ENCODE measurements around the gene GSKIP.

GSKIP gene

GRCh38 chr14:96418075-96418474 lies 54.7 kb downstream of the GSKIP start:
- no peak for DNase-seq (ENCODE audit: low spot score)

- no peak for DNase-seq (ENCODE audit: low spot score)
These were observed 57.9 kb downstream of the GSKIP start for GRCh38 chr14:96421236-96421635.

GRCh38 chr14:96422992-96423391 lies 59.7 kb downstream of the GSKIP start:
- no peak for DNase-seq (ENCODE audit: low spot score)

- no peak for DNase-seq (ENCODE audit: low spot score)
These were observed 60.3 kb downstream of the GSKIP start for GRCh38 chr14:96423446-96424108.

GRCh38 chr14:96424109-96424989 lies 61.0 kb downstream of the GSKIP start:
- DNase-seq (ENCODE audit: low spot score), result no peak

DNA sequence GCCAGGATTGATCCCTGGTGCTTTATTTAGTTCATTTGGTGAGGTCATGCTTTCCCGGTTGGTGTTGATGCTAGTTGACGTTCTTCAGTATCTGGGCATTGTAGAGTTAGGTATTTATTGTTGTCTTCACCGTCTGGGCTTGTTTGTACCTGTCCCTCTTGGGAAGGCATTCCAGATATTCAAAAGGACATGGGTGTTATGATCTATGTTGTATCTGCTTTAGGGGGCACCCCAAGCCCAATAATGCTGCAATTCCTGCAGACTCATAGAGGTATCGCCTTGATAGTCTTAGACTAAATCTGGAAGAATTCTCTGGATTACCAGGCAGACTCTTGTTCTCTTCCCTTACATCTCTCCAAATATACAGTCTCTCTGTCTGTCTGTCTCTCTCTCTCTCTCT lies 70.7 kb downstream of the GSKIP start:
- no peak for DNase-seq (ENCODE audit: low spot score)

Measured in ecto neural progenitor cell (in vitro differentiated cells).